Transverse colon (tissue), 4 donors: Measurements from ENCODE around the gene CREBBP. TPM values are rescaled to one million over a fixed set of nuclear protein-coding genes. Genes with fewer than 3 reads are reported as not detected.

ENCODE experiments used
- DNase-seq: peaks from one replicate; pipeline ENCODE4 v3.0.0-alpha.2; 2019
- H3K27ac ChIP-seq, 4 donors: fragments of 200-600 bp; sonication (generic); 2 replicates each; pipeline ENCODE4 v1.5.1; 2016 to 2018; ENCODE audit warnings: inconsistent platforms in 4 of 4
- H3K27me3 ChIP-seq: fragments of 200-600 bp; sonication (generic); 2 replicates; pipeline ENCODE4 v1.5.1; 2017; ENCODE audit warnings: inconsistent platforms
- H3K36me3 ChIP-seq, 4 donors: fragments of 200-600 bp; sonication (generic); 2 replicates each; pipeline ENCODE4 v1.5.1; 2017 to 2019; ENCODE audit warnings: inconsistent platforms in 4 of 4
- H3K4me1 ChIP-seq, 4 donors: fragments of 200-600 bp; sonication (generic); 2 replicates each; pipeline ENCODE4 v1.5.1; 2017 to 2020; ENCODE audit warnings: inconsistent platforms in 4 of 4
- H3K4me3 ChIP-seq, 4 donors: fragments of 200-600 bp; sonication (generic); 1 replicate in 1 of 4; 2 replicates in 3 of 4; pipeline versions ENCODE4 v1.5.1 to v1.6.1; 2017 to 2019; ENCODE audit warnings: inconsistent platforms in 4 of 4
- H3K9me3 ChIP-seq, 2 donors: fragments of 200-600 bp; sonication (generic); 2 replicates each; pipeline ENCODE4 v1.5.1; 2017 to 2019; ENCODE audit warnings: inconsistent platforms in 2 of 2
- EP300 ChIP-seq: sonication (generic); formaldehyde crosslinking; IDR thresholded peaks from one replicate; pipeline ENCODE4 v1.6.1; 2017; ENCODE audit warnings: antibody characterized with exemption, low read depth
- POLR2A ChIP-seq: fragments of 450-650 bp; IDR thresholded peaks from one replicate; pipeline ENCODE4 v1.6.1; 2016; ENCODE audit warnings: antibody characterized with exemption, mild to moderate bottlenecking, moderate library complexity
- POLR2AphosphoS5 ChIP-seq, 3 donors: sonication (generic); formaldehyde crosslinking; IDR thresholded peaks; one replicate each; pipeline ENCODE4 v1.6.1; 2016; ENCODE audit warnings: antibody characterized with exemption in 3 of 3
- WGBS, 2 donors: methylation state at CpG; one replicate each; pipeline ENCODE4 v1.1.5; 2018; ENCODE audit warnings: low coverage in 1 of 2; 5-methylcytosine and 5-hydroxymethylcytosine counted together
- in situ Hi-C, 4 donors: fragments of 200-750 bp; cut with MboI; loops; one replicate each; pipeline versions ENCODE4 v1.15.0 to v1.15.1; 2017; ENCODE audit warnings: low sequenced_read_pairs in 3 of 4, low pct_ligation_motif_present in 1 of 4, low pct_unique_long_range_greater_than_20kb in 1 of 4
- intact Hi-C: fragments of 100-400 bp; cut with DNase I; formaldehyde crosslinking; loops from one replicate; pipeline ENCODE4 v1.15.1; 2023; ENCODE audit warnings: low total_unique reads
- total RNA-seq, 4 donors: library from RNA; depleted of rRNA; stranded (reverse); fragments of >200 nt; gene quantifications; one replicate each; pipeline ENCODE4 v1.1.0, GENCODE V29; 2016
- TF ChIP-seq, protein P1 (sequence below), 5 experiments: fragments of 200-600 bp in 3 of 5; fragments of 450-650 bp in 2 of 5; sonication (generic) in 3 of 5; IDR thresholded peaks; 1 replicate in 2 of 5; 2 replicates in 3 of 5; pipeline ENCODE4 v1.5.1; 2016 to 2017; ENCODE audit warnings: antibody characterized with exemption in 5 of 5, inconsistent platforms in 3 of 5, mild to moderate bottlenecking in 2 of 5, moderate library complexity in 1 of 5

The CREBBP gene
- total RNA-seq, 4 donors from 2014 or later = 52.4 to 235 (median 98.7) TPM

DNA sequence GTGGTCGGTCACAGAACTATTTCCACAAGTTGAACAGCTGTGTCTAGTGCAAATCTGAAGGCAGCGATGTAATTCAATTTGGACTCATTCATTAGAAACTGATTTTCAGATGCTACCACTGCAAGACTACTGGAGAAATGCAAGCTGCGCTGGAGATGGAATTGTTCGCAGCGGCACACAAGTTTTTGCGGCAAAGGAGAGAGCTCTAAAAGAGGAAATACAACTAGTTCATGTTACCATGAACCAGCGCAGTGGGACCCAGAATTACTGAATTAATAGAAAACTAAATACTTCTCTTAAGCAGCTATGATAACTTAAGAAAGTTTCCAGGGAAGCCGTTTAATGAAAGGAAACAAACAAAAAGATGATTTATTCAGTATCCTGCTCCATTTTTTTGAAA lies 1.9 kb downstream of the CREBBP start:
- TF ChIP-seq POLR2AphosphoS5 (IDR thresholded peaks at IDR 0.05) (no peak), POLR2A (no peak), EP300 (no peak)
- TF ChIP-seq, protein P1, sequence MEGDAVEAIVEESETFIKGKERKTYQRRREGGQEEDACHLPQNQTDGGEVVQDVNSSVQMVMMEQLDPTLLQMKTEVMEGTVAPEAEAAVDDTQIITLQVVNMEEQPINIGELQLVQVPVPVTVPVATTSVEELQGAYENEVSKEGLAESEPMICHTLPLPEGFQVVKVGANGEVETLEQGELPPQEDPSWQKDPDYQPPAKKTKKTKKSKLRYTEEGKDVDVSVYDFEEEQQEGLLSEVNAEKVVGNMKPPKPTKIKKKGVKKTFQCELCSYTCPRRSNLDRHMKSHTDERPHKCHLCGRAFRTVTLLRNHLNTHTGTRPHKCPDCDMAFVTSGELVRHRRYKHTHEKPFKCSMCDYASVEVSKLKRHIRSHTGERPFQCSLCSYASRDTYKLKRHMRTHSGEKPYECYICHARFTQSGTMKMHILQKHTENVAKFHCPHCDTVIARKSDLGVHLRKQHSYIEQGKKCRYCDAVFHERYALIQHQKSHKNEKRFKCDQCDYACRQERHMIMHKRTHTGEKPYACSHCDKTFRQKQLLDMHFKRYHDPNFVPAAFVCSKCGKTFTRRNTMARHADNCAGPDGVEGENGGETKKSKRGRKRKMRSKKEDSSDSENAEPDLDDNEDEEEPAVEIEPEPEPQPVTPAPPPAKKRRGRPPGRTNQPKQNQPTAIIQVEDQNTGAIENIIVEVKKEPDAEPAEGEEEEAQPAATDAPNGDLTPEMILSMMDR (IDR thresholded peaks at IDR 0.05) = no peak

GRCh38 chr16:3876695-3877094 lies 3.8 kb downstream of the CREBBP start:
- no peak overlapping the region for H3K4me3 ChIP-seq
- no peaks in the 10 kb centered on the region for H3K9me3 ChIP-seq
- no peak for TF ChIP-seq POLR2AphosphoS5 (IDR thresholded peaks at IDR 0.05)
- TF ChIP-seq, protein P1 (IDR thresholded peaks at IDR 0.05) = no peak
- no peak for TF ChIP-seq POLR2A
- TF ChIP-seq EP300 = no peak
- H3K27ac ChIP-seq = no peak overlapping the region
- 60 to 79% methylated on average over 4 to 6 of the region's 6 CpGs for WGBS, 2 donors
- no peak for DNase-seq
- no peaks in the 10 kb centered on the region for H3K36me3 ChIP-seq
- no peaks in the 10 kb centered on the region for H3K27me3 ChIP-seq
- intact Hi-C loops = loop anchor here (10.0 kb wide), 1 partner anchor 122 kb away; no protein-coding TSS in a partner anchor
- in situ Hi-C loops = loop anchor here in 3 of 4 donors (5.0 to 25.0 kb wide), 3 partner anchors 179 to 189 kb away; no protein-coding TSS in a partner anchor
- peaks cover 32 to 76% (median 68%) of the 10 kb centered on the region in 4 donors for H3K4me1 ChIP-seq

More for the DNA sequence above, 1.9 kb downstream of the CREBBP start:
- H3K4me1 ChIP-seq = peaks cover 20 to 58% (median 50%) of the 10 kb centered on the region in 4 donors
- in situ Hi-C loops (loop anchor here in 3 of 4 donors (5.0 to 25.0 kb wide), 3 partner anchors 181 to 191 kb away; no protein-coding TSS in a partner anchor), intact Hi-C loops (loop anchor here (10.0 kb wide), 1 partner anchor 124 kb away; no protein-coding TSS in a partner anchor)
- no peak overlapping the region for H3K27ac ChIP-seq
- no peaks in the 10 kb centered on the region for H3K9me3 ChIP-seq
- no peak for DNase-seq
- H3K36me3 ChIP-seq = no peaks in the 10 kb centered on the region
- no peaks in the 10 kb centered on the region for H3K27me3 ChIP-seq
- WGBS, 2 donors = 7 to 20% methylated on average over 7 to 8 of the region's 8 CpGs
- peak overlapping the region in 3 of 4 donors; percentile 85 to 96 (median 94) for H3K4me3 ChIP-seq

DNA sequence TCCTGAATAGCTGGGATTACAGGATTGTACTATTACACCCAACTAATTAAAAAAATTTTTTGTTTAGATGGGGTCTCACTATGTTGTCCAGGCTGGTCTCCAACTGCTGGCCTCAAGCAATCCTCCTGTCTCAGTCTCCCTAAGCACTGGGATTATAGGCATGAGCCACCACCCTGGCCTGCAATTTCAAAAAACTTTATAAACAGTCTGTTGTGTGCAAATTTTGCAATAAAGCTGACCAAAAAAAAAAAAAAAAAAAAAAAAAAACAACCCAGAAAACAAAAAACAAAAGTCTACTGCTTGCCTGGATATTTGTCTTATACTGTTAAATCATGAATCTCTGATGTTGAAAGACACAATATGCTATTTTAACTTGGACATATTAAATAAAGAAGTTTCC lies 4.4 kb downstream of the CREBBP start:
- Histone ChIP-seq H3K4me1 (peaks cover 37 to 79% (median 71%) of the 10 kb centered on the region in 4 donors), H3K9me3 (no peaks in the 10 kb centered on the region), H3K27me3 (no peaks in the 10 kb centered on the region), H3K36me3 (no peaks in the 10 kb centered on the region), H3K4me3 (no peak overlapping the region), H3K27ac (no peak overlapping the region)
- TF ChIP-seq POLR2AphosphoS5 (IDR thresholded peaks at IDR 0.05) (no peak), POLR2A (no peak), EP300 (no peak)
- TF ChIP-seq, protein P1 (IDR thresholded peaks at IDR 0.05) = no peak
- intact Hi-C loops (loop anchor here (10.0 kb wide), 1 partner anchor 121 kb away; no protein-coding TSS in a partner anchor), in situ Hi-C loops (loop anchor here in 3 of 4 donors (5.0 to 25.0 kb wide), 3 partner anchors 179 to 189 kb away; no protein-coding TSS in a partner anchor)
- DNase-seq = no peak

DNA sequence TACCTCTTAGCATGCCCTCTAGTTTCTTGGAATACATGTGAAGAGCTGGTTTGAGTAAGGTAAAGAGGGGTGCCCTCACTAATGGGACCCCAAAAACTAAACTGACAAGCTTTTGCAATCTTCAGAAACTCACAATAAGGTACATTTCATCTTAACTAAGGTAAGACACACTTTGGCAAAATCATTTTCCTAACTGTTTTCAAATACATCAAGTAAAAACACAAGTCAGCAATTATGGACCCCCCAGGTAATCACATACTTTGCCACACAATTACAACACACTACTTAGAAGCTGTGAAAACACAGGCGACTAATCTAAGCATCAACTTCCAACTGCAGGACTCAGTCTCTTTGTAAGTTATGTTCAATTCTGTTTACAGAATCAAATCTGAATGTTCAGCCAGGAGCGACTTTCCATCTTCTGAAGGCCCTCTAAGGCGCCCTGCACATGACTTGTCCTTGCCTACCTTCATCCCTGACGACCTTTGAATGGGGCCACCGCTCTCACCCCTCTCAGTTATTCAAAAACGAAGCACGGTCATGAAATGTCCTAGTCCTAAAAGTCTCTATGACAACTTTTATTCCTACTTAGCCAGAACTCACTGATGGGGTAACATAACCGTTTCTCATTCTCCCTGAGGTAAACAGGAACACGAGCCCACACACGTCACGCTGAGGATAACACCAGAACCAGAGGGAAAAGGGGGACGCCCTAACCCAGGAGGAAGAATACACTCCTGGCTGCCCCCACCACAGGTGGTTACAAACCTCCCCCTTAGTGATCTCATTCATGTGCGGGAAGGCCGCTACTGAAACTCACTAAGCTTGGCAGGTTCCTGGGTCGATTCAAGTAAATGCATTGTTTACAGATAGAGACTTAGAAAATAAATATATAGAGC lies 5.5 kb downstream of the CREBBP start:
- no peak for TF ChIP-seq EP300
- no peak for TF ChIP-seq POLR2AphosphoS5 (IDR thresholded peaks at IDR 0.05)
- Histone ChIP-seq H3K9me3 (no peaks in the 10 kb centered on the region), H3K27me3 (no peaks in the 10 kb centered on the region), H3K4me3 (no peak overlapping the region), H3K4me1 (peaks cover 44 to 88% (median 75%) of the 10 kb centered on the region in 4 donors), H3K27ac (no peak overlapping the region), H3K36me3 (no peaks in the 10 kb centered on the region)
- intact Hi-C loops (loop anchor here (10.0 kb wide), 1 partner anchor 120 kb away; no protein-coding TSS in a partner anchor), in situ Hi-C loops (loop anchor here in 3 of 4 donors (5.0 to 25.0 kb wide), 3 partner anchors 178 to 188 kb away; no protein-coding TSS in a partner anchor)
- 84 to 87% methylated on average over 8 to 15 of the region's 15 CpGs for WGBS, 2 donors
- DNase-seq = no peak
